Measurements from ENCODE around the gene HSP90AB1.
A peak's percentile ranks its signal among the peaks of the same experiment; 100 is the strongest.

Gene HSP90AB1

GRCh38 chr6:44246663-44247337 is at the start of gene HSP90AB1:
Gene HSP90AB1, plus strand, starts transcription at chr6:44247101. Its CDS starts 1,529 bp downstream, at chr6:44248630.
- peak; percentile 91 for DNase-seq

- DNase-seq = no peak
Observed at GRCh38 chr6:44198684-44199083, 48.2 kb upstream of the HSP90AB1 start.

GRCh38 chr6:44199883-44200282 is 47.0 kb upstream of the HSP90AB1 start:
- DNase-seq = no peak

GRCh38 chr6:44201200-44201599 is 45.7 kb upstream of the HSP90AB1 start:
- no peak for DNase-seq

- DNase-seq = no peak
Observed at GRCh38 chr6:44201638-44202303, 45.1 kb upstream of the HSP90AB1 start.

GRCh38 chr6:44202332-44202971 is 44.4 kb upstream of the HSP90AB1 start:
- DNase-seq = no peak

- DNase-seq = no peak
Observed at GRCh38 chr6:44202972-44203750, 43.7 kb upstream of the HSP90AB1 start.

GRCh38 chr6:44203955-44204354 is 42.9 kb upstream of the HSP90AB1 start:
- DNase-seq = no peak

GRCh38 chr6:44207966-44208365 is 38.9 kb upstream of the HSP90AB1 start:
- DNase-seq = no peak

- no peak for DNase-seq
Observed at GRCh38 chr6:44211284-44211683, 35.6 kb upstream of the HSP90AB1 start.

- DNase-seq = no peak
Observed at GRCh38 chr6:44214307-44214706, 32.6 kb upstream of the HSP90AB1 start.

GRCh38 chr6:44216677-44217331 is 30.1 kb upstream of the HSP90AB1 start, which contains the start of gene MYMX:
Gene MYMX, plus strand, starts transcription at chr6:44216926. Its CDS starts 546 bp downstream, at chr6:44217472.
- DNase-seq = no peak

GRCh38 chr6:44217332-44218143 is 29.4 kb upstream of the HSP90AB1 start:
- no peak for DNase-seq

- DNase-seq = no peak
Observed at GRCh38 chr6:44219053-44219814, 27.7 kb upstream of the HSP90AB1 start.

- DNase-seq = no peak
Observed at GRCh38 chr6:44219815-44220784, 26.8 kb upstream of the HSP90AB1 start.

- DNase-seq = no peak
Observed at GRCh38 chr6:44220913-44221290, 26.0 kb upstream of the HSP90AB1 start.

- DNase-seq = peak; percentile 41
Observed at GRCh38 chr6:44221291-44221960, 25.5 kb upstream of the HSP90AB1 start.

- DNase-seq = no peak
Observed at GRCh38 chr6:44221961-44222335, 25.0 kb upstream of the HSP90AB1 start.
